DOHH2 (cell line): Measurements from ENCODE around the gene XIST.
"Not testable (repeated sequence)": the region's sequence is repeated elsewhere in the genome, so short reads cannot be mapped to it uniquely, and the experiment has no call there.

Experiments used
- H3F3A ChIP-seq: fragments of 200-600 bp; sonication (generic), shearing (Covaris generic); 2 replicates; pipeline ENCODE4 v1.6.0; 2016; ENCODE audit warnings: antibody characterized with exemption, mild to moderate bottlenecking; ENCODE audit not compliant: control insufficient read depth, insufficient read depth
- H3K27ac ChIP-seq: fragments of 200-600 bp; sonication (generic); 2 replicates; pipeline ENCODE4 v1.5.1; 2014; ENCODE audit warnings: low read depth, mild to moderate bottlenecking, low read length, moderate library complexity
- H3K27me3 ChIP-seq: fragments of 200-600 bp; sonication (generic); 2 replicates; pipeline ENCODE4 v1.6.1; 2014; ENCODE audit warnings: mild to moderate bottlenecking, low read length, mixed read lengths; ENCODE audit not compliant: control insufficient read depth
- H3K36me3 ChIP-seq: fragments of 200-600 bp; sonication (generic); 2 replicates; pipeline ENCODE4 v1.6.1; 2014; ENCODE audit warnings: mild to moderate bottlenecking, low read length, moderate library complexity, mixed read lengths; ENCODE audit not compliant: control insufficient read depth
- H3K4me1 ChIP-seq: fragments of 200-600 bp; sonication (generic); 2 replicates; pipeline ENCODE4 v1.6.1; 2014; ENCODE audit warnings: mild to moderate bottlenecking, low read length, mixed read lengths; ENCODE audit not compliant: control insufficient read depth
- H3K4me2 ChIP-seq: fragments of 200-600 bp; sonication (generic); 2 replicates; pipeline ENCODE4 v1.6.0; 2014; ENCODE audit warnings: mild to moderate bottlenecking, low read length, moderate library complexity
- H3K4me3 ChIP-seq: fragments of 200-600 bp; sonication (generic); 2 replicates; pipeline ENCODE4 v1.5.1; 2014; ENCODE audit warnings: mild to moderate bottlenecking, low read length, mixed read lengths
- H3K79me2 ChIP-seq: fragments of 200-600 bp; sonication (generic); 2 replicates; pipeline ENCODE4 v1.6.1; 2014; ENCODE audit warnings: mild to moderate bottlenecking, low read length, mixed read lengths; ENCODE audit not compliant: control insufficient read depth
- H3K9me2 ChIP-seq: fragments of 200-600 bp; sonication (generic); replicated peaks from 2 replicates; pipeline ENCODE4 v1.6.1; 2014; ENCODE audit warnings: mild to moderate bottlenecking, low read length, mixed read lengths; ENCODE audit not compliant: control insufficient read depth
- H3K9me3 ChIP-seq: fragments of 200-600 bp; sonication (generic); 2 replicates; pipeline ENCODE4 v1.6.1; 2014; ENCODE audit warnings: antibody characterized with exemption, low read length, mixed read lengths; ENCODE audit not compliant: control insufficient read depth, insufficient read depth
- H4K20me1 ChIP-seq: fragments of 200-600 bp; sonication (generic); 2 replicates; pipeline ENCODE4 v1.6.0; 2014; ENCODE audit warnings: low read depth, mild to moderate bottlenecking, antibody characterized with exemption, low read length, moderate library complexity; ENCODE audit not compliant: control insufficient read depth, insufficient read depth
- CTCF ChIP-seq: fragments of 200-600 bp; sonication (generic); IDR thresholded peaks from one replicate; pipeline ENCODE4 v1.5.1; 2014; ENCODE audit warnings: antibody characterized with exemption, mild to moderate bottlenecking, low read depth, low read length; ENCODE audit not compliant: poor library complexity, severe bottlenecking
- EZH2phosphoT487 ChIP-seq: fragments of 200-600 bp; sonication (generic); IDR thresholded peaks from 2 replicates; pipeline ENCODE4 v1.6.1; 2017; ENCODE audit warnings: borderline replicate concordance, mild to moderate bottlenecking, antibody characterized with exemption, low read length, moderate library complexity, mixed read lengths

The XIST gene

GRCh38 chrX:73821921-73822559, 30.5 kb downstream of the XIST start:
- no peaks in the 10 kb centered on the region for H3K4me1 ChIP-seq
- no peak overlapping the region for H3K4me3 ChIP-seq
- no peak overlapping the region for H3K27ac ChIP-seq
- no peak for TF ChIP-seq CTCF
- no peak for TF ChIP-seq EZH2phosphoT487
- H3K9me3 ChIP-seq = no peaks in the 10 kb centered on the region
- H3K36me3 ChIP-seq = no peaks in the 10 kb centered on the region
- H3K27me3 ChIP-seq = no peaks in the 10 kb centered on the region
- H3F3A ChIP-seq = no peaks in the 10 kb centered on the region
- no peaks in the 10 kb centered on the region for H3K79me2 ChIP-seq
- no peaks in the 10 kb centered on the region for H3K9me2 ChIP-seq
- H3K4me2 ChIP-seq = no peak overlapping the region
- H4K20me1 ChIP-seq = no peaks in the 10 kb centered on the region

GRCh38 chrX:73819864-73820558, 32.5 kb downstream of the XIST start:
- not testable (repeated sequence) for H3K36me3 ChIP-seq, H3K27me3 ChIP-seq, H3K9me2 ChIP-seq, H3K4me3 ChIP-seq, H3K27ac ChIP-seq, H3K4me1 ChIP-seq, H3K79me2 ChIP-seq, H3K9me3 ChIP-seq, H4K20me1 ChIP-seq, H3F3A ChIP-seq, H3K4me2 ChIP-seq

GRCh38 chrX:73818200-73819116, 34.1 kb downstream of the XIST start:
- Histone ChIP-seq H3K4me1 (no peaks in the 10 kb centered on the region), H3K9me3 (no peaks in the 10 kb centered on the region), H3K36me3 (no peaks in the 10 kb centered on the region), H3K27ac (no peak overlapping the region), H3K4me3 (no peak overlapping the region), H4K20me1 (no peaks in the 10 kb centered on the region), H3K4me2 (no peak overlapping the region), H3K9me2 (no peaks in the 10 kb centered on the region), H3K27me3 (no peaks in the 10 kb centered on the region), H3F3A (no peaks in the 10 kb centered on the region), H3K79me2 (no peaks in the 10 kb centered on the region)
- TF ChIP-seq CTCF = no peak
- no peak for TF ChIP-seq EZH2phosphoT487
